GM12872 (cell line): ENCODE measurements around the gene SHD.

Source experiments
- CTCF ChIP-seq: IDR thresholded peaks from 3 replicates; pipeline ENCODE4 v1.5.1; 2011; ENCODE audit warnings: low read depth, mild to moderate bottlenecking, low read length, moderate library complexity; ENCODE audit not compliant: insufficient read depth

Gene SHD

GRCh38 chr19:4324228-4324627, 45.2 kb downstream of the SHD start:
- no peak for TF ChIP-seq CTCF

GRCh38 chr19:4326215-4326836, 47.3 kb downstream of the SHD start:
- TF ChIP-seq CTCF = no peak

DNA sequence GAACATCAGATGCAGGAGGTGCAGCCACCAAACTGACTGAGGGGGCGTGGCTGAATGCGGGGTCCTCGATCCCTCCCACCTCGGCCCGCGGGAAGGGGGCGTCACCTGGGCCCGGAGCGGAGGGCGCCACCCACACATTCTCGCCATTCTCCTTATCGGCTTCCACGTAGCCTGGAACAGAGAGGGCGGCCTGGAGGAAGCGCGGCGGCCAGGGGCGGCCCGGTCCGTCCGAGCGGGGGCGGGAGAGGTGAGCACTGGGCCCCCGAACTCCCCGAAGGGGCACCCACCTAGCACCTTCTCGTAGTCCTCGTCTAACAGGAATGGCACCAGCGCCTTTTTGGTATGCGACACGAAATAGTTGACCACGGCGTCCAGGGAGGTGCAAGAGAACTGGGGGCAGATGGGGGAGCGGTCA, 47.8 kb downstream of the SHD start:
- no peak for TF ChIP-seq CTCF

GRCh38 chr19:4327252-4327876, 48.3 kb downstream of the SHD start:
- TF ChIP-seq CTCF = no peak

DNA sequence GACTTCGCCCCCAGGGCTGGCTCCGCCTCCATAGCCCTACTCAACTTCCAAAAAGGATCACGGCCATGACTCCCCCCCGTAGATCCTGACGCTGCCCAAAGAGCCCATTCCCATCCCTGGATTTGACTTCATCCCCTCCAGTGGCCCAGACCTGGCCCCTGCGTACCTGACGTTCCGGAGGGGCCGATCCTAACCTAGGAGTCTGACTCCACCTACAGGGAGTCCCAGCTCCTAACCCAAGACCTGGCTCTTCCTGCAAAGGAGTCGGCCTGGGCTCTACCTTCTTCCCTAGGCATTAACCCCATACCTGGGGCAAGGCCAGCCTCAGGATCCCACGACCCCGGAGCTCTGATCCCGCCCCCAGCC, 48.8 kb downstream of the SHD start:
- no peak for TF ChIP-seq CTCF

GRCh38 chr19:4328243-4328990, 49.4 kb downstream of the SHD start:
- no peak for TF ChIP-seq CTCF

DNA sequence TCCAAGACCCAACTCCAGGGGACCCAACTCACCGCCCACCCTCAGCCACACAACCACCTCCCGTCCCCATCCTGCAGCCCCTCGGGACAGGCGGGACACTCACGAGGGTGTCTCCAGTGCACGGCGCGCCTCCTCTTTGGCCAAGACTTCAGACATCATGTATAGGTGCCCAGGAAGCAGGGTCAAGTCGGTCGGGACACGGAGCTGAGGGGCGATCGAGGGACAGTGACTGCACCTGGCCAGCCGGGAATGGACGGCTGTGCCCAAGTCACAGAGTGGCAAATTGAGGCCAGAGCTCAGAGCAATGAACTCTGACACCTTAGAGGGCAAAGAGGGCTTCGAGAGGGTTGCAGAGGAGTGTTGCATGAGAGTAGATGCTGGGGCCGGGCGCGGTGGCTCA, 50.8 kb downstream of the SHD start:
- no peak for TF ChIP-seq CTCF
